Adrenal gland (tissue), 12 donors: Measurements from ENCODE around the gene PASD1. TPM values are rescaled to one million over a fixed set of nuclear protein-coding genes. Genes with fewer than 3 reads are reported as not detected.
"Not testable (repeated sequence)": the region's sequence is repeated elsewhere in the genome, so short reads cannot be mapped to it uniquely, and the experiment has no call there.

Experiments used
- DNase-seq, 7 donors: peaks; one replicate each; pipeline ENCODE4 v3.0.0-alpha.2; 2019 to 2020
- H3K27ac ChIP-seq, 5 donors: fragments of 200-600 bp; sonication (generic) in 4 of 5; 1 replicate in 3 of 5; 2 replicates in 2 of 5; pipeline versions ENCODE4 v1.5.1 to v1.8.0; 2016 to 2020; ENCODE audit warnings: mild to moderate bottlenecking in 1 of 5
- H3K27me3 ChIP-seq: fragments of 200-600 bp; 2 replicates; pipeline ENCODE4 v1.8.0; 2021
- H3K36me3 ChIP-seq, 2 donors: fragments of 200-600 bp; replicated peaks in 1 of 2; 1 replicate in 1 of 2; 2 replicates in 1 of 2; pipeline versions ENCODE4 v1.5.1 to v1.8.0; 2018 to 2022
- H3K4me1 ChIP-seq, 2 donors: fragments of 200-600 bp; replicated peaks in 1 of 2; 1 replicate in 1 of 2; 2 replicates in 1 of 2; pipeline versions ENCODE4 v1.5.1 to v1.8.0; 2018 to 2021
- H3K4me3 ChIP-seq, 4 donors: fragments of 200-600 bp; sonication (generic) in 3 of 4; one replicate each; pipeline ENCODE4 v1.5.1; 2016 to 2018
- H3K9me3 ChIP-seq, 3 donors: fragments of 200-600 bp; sonication (generic) in 1 of 3; replicated peaks in 1 of 3; 1 replicate in 2 of 3; 2 replicates in 1 of 3; pipeline versions ENCODE4 v1.5.1 to v1.8.0; 2016 to 2021
- POLR2A ChIP-seq, 2 donors: fragments of 450-650 bp; IDR thresholded peaks; one replicate each; pipeline ENCODE4 v1.6.1; 2017; ENCODE audit warnings: antibody characterized with exemption in 2 of 2, mild to moderate bottlenecking in 2 of 2, moderate library complexity in 1 of 2
- WGBS, 4 donors: extraction: QIAGEN DNeasy Blood & Tissue Kit in 2 of 4; methylation state at CpG; one replicate each; pipeline versions ENCODE4 v1.1.5 to v1.1.7; 2013 to 2017; 5-methylcytosine and 5-hydroxymethylcytosine counted together
- intact Hi-C, 2 donors: fragments of 100-400 bp; cut with DNase I; formaldehyde crosslinking; loops; one replicate each; pipeline versions ENCODE4 v1.14.1 to v1.15.0; 2022 to 2023
- polyA plus RNA-seq, 3 donors: library from polyadenylated mRNA; stranded (reverse); fragments of 200-250 nt in 2 of 3; fragments of 350-450 nt in 1 of 3; fragmentation: Illumina TruSeq in 1 of 3; extraction: RNeasy Lipid Tissue Mini Kit (QIAGEN cat#74804) in 1 of 3; gene quantifications; one replicate each; pipeline ENCODE4 v1.2.3, GENCODE V29; 2013 to 2014
- total RNA-seq, 9 donors: library from RNA; depleted of rRNA in 4 of 9; stranded (reverse); fragments of >200 nt in 4 of 9; fragments of 120-200 nt in 1 of 9; fragmentation: NEBNext Ultra II Directional in 1 of 9; extraction: Animal tissue kit (Norgen Biotek cat#: 25700) in 1 of 9; gene quantifications; one replicate each; pipeline versions ENCODE4 v1.1.0 to v1.2.4, GENCODE V29; 2013 to 2023
- TF ChIP-seq, protein P1 (sequence below), 6 experiments: fragments of 450-650 bp in 4 of 6; fragments of 200-600 bp in 2 of 6; sonication (generic) in 1 of 6; IDR thresholded peaks; 1 replicate in 5 of 6; 2 replicates in 1 of 6; pipeline versions ENCODE4 v1.5.1 to v1.8.0; 2016 to 2021; ENCODE audit warnings: antibody characterized with exemption in 6 of 6, mild to moderate bottlenecking in 2 of 6, moderate library complexity in 1 of 6
- donor health status: healthy with polysubstance abuse.
- donor health status: Bipolar disorder and iron deficiency.
- donor health status: DM: yes; HTN: yes; CAD: no.
- donor health status: DM: no; HTN: no; CAD: no.
- donor health status: DM: no; HTN: no; CAD: no.
- donor health status: DM: yes; HTN: yes; CAD: no.

PASD1 gene
- total and polyA plus RNA-seq, 12 donors: 0.17 TPM; not detected in 11

DNA sequence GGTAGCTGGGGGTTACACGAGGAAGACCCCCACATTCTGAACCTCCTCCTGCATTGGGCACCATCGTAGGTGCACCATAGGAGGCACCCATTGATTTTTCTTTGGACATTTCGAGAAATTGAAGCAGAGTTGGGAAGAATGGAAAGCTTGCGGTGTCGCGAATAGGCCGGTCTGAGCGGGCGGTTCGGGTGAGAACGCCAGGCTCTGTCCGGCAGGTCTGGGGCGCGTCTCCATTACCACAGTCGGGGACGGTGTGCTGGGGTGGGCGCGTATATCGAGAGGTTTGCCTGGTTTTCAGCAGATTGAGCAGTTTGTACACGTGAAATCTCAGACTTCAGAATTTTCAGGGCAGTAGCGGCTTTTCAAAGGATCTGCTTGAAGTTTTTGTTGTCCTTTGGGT, 560 bp downstream of the PASD1 start:
- no peak for TF ChIP-seq POLR2A (IDR thresholded peaks at IDR 0.05)
- Histone ChIP-seq H3K4me1 (no peaks in the 10 kb centered on the region), H3K36me3 (no peaks in the 10 kb centered on the region), H3K27me3 (no peaks in the 10 kb centered on the region), H3K9me3 (no peaks in the 10 kb centered on the region), H3K27ac (no peak overlapping the region), H3K4me3 (no peak overlapping the region)
- 92 to 96% (median 94%) methylated on average over 21 of the region's 21 CpGs for WGBS, 4 donors
- no peak for DNase-seq
- intact Hi-C loops: no loop called here

- H3K36me3 ChIP-seq, H3K27me3 ChIP-seq, H3K9me3 ChIP-seq, H3K4me1 ChIP-seq, intact Hi-C loops, H3K27ac ChIP-seq, DNase-seq, H3K4me3 ChIP-seq: not testable (repeated sequence)
- 77 to 89% (median 86%) methylated on average over 10 of the region's 10 CpGs for WGBS, 4 donors
Measured at GRCh38 chrX:151566872-151567271, 3.4 kb downstream of the PASD1 start.

GRCh38 chrX:151570561-151570960, 7.1 kb downstream of the PASD1 start:
- Histone ChIP-seq H3K27ac (no peak overlapping the region), H3K4me1 (no peaks in the 10 kb centered on the region), H3K27me3 (no peaks in the 10 kb centered on the region), H3K36me3 (no peaks in the 10 kb centered on the region), H3K9me3 (no peaks in the 10 kb centered on the region), H3K4me3 (no peak overlapping the region)
- intact Hi-C loops: no loop called here
- no peak for DNase-seq
- 60 to 90% (median 80%) methylated on average over 2 to 3 of the region's 3 CpGs for WGBS, 4 donors
- TF ChIP-seq, protein P1, sequence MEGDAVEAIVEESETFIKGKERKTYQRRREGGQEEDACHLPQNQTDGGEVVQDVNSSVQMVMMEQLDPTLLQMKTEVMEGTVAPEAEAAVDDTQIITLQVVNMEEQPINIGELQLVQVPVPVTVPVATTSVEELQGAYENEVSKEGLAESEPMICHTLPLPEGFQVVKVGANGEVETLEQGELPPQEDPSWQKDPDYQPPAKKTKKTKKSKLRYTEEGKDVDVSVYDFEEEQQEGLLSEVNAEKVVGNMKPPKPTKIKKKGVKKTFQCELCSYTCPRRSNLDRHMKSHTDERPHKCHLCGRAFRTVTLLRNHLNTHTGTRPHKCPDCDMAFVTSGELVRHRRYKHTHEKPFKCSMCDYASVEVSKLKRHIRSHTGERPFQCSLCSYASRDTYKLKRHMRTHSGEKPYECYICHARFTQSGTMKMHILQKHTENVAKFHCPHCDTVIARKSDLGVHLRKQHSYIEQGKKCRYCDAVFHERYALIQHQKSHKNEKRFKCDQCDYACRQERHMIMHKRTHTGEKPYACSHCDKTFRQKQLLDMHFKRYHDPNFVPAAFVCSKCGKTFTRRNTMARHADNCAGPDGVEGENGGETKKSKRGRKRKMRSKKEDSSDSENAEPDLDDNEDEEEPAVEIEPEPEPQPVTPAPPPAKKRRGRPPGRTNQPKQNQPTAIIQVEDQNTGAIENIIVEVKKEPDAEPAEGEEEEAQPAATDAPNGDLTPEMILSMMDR (IDR thresholded peaks at IDR 0.05): no peak
- no peak for TF ChIP-seq POLR2A (IDR thresholded peaks at IDR 0.05)

DNA sequence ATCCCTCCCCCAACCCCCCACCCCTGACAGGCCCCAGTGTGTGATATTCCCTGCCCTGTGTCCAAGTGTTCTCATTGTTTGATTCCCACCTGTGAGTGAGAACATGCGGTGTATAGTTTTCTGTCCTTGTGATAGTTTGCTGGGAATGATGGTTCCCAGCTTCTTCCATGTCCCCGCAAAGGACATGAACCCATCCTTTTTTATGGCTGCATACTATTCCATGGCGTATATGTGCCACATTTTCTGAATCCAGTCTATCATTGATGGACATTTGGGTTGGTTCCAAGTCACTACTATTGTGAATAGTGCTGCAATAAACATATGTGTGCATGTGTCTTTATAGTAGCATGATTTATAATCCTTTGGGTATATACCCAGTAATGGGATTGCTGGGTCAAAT, 29.9 kb downstream of the PASD1 start:
- intact Hi-C loops, H3K4me1 ChIP-seq, H3K4me3 ChIP-seq, H3K27ac ChIP-seq, DNase-seq, H3K36me3 ChIP-seq, H3K27me3 ChIP-seq, H3K9me3 ChIP-seq: not testable (repeated sequence)
- 82 to 100% (median 91%) methylated on average over 3 of the region's 3 CpGs for WGBS, 4 donors

DNA sequence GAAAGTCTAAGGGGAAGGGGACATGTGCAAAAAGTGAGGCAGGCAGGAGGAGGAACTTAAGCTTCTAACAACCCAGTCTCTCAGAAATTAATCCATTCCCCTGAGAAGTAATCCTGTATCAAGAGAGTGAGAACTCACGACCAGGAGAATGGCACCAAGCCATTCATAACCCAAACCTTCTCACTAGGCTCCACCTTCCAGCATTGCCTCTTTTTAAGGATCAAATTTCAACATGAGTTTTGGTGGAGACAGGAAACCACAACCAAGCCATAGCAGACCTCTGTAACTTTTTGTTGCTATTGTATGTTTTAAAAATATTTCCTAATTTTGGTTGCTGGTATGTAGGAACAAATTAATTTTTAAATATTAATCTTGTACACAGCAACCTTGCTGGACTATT, 32.8 kb downstream of the PASD1 start:
- DNase-seq: no peak
- intact Hi-C loops: no loop called here
- Histone ChIP-seq H3K4me1 (no peaks in the 10 kb centered on the region), H3K4me3 (no peak overlapping the region), H3K27me3 (peaks cover 4% of the 10 kb centered on the region), H3K27ac (no peak overlapping the region), H3K9me3 (no peaks in the 10 kb centered on the region), H3K36me3 (no peaks in the 10 kb centered on the region)
- WGBS, 4 donors: 4 to 25% (median 14%) methylated on average over 1 of the region's 1 CpG; no CpG with 5 or more reads in 1 of the 4 donors
- TF ChIP-seq, protein P1 (IDR thresholded peaks at IDR 0.05): no peak
- no peak for TF ChIP-seq POLR2A (IDR thresholded peaks at IDR 0.05)

DNA sequence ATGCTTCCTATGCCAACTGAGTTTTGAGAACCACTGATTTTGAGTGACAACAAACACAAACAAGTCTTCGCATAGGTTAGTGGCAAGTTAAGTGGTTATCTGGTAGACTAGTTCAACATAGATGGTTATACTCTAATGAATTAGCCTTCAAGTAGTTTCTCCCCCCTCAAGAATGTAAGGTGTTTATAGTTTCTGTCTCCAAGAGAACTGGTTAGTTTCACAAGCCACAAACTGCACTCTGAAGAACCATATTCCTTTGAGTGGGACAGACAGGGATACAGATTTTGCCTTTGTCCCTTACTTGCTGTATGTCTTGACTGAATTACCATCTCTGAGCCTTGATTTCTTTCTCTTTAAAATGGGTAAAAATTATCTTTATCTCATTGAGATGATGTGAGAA, 41.5 kb downstream of the PASD1 start:
- intact Hi-C loops: no loop called here
- H3K27me3 ChIP-seq: peaks cover 9% of the 10 kb centered on the region
- no peak for DNase-seq
- TF ChIP-seq POLR2A (IDR thresholded peaks at IDR 0.05): no peak
- TF ChIP-seq, protein P1 (IDR thresholded peaks at IDR 0.05): no peak
- WGBS, 4 donors: 50 to 89% (median 79%) methylated on average over 1 of the region's 1 CpG
- no peaks in the 10 kb centered on the region for H3K9me3 ChIP-seq
- no peaks in the 10 kb centered on the region for H3K4me1 ChIP-seq
- H3K4me3 ChIP-seq: no peak overlapping the region
- no peak overlapping the region for H3K27ac ChIP-seq
- H3K36me3 ChIP-seq: no peaks in the 10 kb centered on the region
